EL (cell line): ENCODE data around the gene ITPR1.
A peak's percentile ranks its signal among the peaks of the same experiment; 100 is the strongest.

Experiments used
- DNase-seq: peaks from one replicate; pipeline ENCODE4 v3.0.0-alpha.2; 2016

Gene ITPR1

DNA sequence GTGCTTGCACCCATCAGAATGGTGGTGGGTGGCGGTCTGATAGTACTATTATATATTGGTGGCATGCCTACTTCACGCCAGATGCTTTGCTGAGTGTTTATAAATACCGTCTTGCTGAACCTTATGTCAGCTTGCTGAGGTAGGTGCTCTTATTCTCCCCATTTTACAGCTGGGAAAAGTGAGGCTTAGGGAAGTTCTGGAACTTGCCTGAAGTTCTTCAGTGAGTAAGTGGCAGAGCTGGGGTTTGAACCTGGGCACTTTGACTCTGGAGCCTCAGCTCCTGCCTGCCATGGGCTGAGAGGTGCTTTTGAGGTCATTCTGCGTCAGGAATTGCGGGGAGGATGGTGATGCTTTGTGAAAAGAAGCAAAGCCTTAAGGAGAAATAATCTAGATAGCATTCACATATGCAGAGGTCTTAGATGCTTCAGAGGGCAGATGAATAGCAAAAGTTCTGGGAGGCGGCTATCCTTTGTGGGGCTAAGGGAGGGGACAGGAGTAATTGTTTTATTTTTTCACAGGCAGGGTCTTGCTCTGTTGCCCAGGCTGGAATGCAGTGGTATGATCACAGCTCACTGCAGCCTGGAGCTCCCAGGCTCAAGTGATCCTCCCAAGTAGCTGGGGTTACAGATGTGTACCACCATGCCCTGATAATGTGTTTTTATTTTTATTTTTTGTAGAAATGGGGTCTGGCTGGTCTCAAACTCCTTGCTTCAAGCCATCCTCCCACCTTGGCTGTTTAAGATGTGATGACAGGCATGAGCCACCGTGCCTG lies 18.5 kb downstream of the ITPR1 start:
- no peak for DNase-seq

DNA sequence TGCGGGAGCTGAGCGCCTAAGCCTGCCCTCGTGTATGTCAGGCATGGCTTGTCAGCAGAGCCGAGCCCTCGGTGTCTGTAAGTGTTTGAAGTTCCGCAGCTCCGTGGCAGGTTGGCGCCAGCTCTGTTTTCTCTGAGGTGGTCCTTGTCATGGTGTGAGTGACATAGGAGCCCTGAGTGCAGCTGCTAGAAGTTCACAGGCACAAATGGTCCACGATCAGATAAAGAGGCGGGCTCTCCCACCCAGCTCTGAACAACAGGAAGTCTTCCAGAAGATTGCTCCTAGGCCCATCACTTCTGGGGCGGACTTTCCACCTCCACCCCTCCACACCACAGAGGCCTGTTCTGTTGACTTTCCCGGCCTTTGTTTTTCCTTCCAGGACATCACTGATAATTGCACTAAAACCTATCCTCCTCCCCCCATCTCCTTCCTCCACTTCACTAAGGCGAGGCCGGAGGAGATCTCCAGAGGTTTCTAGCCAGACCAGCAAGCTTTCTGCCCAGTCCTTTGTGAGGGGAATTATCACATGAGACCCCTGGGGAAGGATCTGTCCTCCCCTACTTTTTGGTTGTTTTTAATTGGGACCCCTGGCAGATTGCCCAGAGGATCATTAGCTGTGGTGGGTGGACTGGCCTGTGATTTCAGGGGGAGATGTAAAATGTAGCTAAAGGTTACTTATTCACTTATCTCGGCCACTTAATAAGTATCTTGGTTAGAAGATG lies 19.9 kb downstream of the ITPR1 start:
- no peak for DNase-seq

- DNase-seq: no peak
These were observed 21.2 kb downstream of the ITPR1 start for GRCh38 chr3:4514321-4514720.

DNA sequence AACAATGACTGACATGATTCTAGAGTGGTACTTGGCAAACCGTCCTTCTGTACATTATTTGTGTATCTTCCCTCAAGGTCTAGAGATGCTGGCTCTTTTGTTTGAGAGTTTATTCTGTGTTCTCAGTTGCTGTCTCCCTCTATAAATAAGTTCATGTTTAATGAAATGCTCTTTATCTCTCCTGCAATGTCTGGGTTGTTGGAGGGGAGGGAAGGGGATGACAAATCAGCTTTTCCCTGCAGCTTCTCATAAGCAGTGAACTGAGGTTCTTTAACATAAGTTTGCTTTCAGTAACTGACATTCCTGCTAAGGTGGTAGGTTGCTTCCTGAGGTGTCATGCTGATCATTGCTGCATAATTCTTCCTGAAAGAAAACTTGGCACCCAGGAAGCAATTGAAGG lies 21.8 kb downstream of the ITPR1 start:
- no peak for DNase-seq

- no peak for DNase-seq
These were observed 22.9 kb downstream of the ITPR1 start for GRCh38 chr3:4515916-4516579.

- DNase-seq: no peak
These were observed 23.9 kb downstream of the ITPR1 start for GRCh38 chr3:4517093-4517492.

DNA sequence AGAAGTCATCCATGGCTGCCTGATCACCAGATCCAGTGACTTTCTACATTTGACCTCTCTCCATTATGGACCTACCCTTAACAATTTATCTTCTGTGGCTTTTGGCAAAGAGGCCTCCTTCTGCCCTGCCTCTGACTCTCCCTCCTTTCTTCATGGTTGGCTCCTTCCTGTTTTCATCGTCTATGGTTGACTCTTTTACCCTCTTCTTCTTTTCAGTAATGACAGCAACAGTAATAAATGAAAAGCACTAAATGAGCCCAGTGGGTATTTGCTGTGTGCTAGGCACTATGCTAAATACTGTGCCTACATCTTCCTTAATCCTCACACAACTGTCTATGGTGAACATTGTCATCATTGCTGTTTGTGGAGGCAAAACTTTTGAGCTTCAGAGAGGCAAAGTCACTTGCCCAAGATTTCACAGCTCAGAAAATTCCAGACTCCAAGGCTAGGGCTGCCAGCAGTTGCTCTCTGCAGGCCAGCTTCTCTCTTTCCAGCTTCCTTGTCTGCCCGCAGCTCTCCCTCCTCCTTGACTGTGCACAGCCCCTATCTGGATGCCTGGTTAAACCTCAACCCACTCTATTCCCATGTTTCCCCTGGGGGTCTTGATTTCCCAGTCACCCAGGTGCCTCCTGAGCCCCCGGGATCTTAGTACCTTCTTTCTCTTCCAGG lies 24.6 kb downstream of the ITPR1 start:
- no peak for DNase-seq

GRCh38 chr3:4520033-4520816 lies 27.1 kb downstream of the ITPR1 start:
- DNase-seq: no peak

DNA sequence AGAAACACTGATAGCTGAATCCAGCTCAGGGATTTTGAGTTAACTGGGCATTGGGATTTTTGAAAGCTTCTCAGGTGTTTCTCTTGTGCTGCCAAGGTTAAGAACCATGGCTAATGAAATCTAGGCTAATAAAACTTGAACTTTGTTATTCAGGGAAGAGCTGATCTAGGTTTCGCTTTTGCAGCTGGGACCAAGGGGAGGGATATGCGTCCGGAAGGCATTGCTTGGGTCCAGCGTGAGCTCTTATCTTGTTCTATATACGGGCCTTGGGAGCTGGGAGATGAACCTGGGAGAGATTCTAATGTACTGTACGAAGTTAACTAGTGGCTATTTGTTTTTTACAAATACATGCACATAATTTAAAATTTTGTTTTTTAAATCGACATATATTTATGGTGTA lies 29.8 kb downstream of the ITPR1 start:
- no peak for DNase-seq

DNA sequence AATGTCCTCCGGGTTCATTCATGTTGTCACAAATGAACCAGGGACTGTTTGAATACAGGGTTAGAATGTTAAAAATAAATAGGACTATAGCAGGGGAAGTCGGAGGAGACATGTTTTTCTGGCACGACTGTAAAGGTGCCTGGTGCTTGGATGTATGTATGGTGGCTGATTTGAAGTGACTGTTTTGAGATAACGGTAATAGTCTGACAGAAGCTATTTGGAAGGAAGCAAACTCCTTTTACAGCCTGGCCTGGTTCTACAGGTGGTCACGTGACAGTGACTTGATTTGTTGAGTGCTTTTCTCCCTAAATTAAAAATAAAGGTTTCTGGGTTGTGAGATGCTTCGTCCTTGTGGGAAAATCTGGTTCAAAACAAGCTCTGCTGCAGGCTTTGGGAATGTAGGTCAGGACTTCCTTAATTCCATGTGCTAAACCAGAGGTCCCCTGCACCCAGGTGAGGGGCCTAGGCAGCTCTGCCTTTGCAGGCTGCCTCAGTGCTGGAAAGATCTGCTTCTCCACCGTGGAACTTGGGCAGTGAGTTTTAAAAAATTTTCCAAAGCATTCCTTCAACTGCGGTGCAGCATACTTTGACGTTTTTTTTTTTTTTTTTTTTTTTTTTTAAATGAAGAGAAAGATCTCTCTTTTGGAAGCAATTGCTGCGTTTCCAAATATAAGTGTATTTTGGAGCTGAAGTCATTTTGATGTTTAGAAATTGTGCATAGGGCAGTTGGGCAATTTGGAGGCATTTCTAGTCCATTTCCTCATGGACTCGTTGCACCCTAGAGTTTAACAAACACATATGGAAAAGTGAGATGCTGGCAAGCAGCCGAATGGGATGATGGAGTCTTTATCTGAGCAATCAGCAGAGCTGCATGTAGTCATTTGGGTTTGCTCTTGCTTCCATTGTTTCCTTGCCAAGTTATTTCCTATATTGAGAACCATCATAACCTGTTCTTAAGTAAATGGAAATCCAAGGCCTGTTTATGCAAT lies 30.9 kb downstream of the ITPR1 start:
- DNase-seq: peak; percentile 5

DNA sequence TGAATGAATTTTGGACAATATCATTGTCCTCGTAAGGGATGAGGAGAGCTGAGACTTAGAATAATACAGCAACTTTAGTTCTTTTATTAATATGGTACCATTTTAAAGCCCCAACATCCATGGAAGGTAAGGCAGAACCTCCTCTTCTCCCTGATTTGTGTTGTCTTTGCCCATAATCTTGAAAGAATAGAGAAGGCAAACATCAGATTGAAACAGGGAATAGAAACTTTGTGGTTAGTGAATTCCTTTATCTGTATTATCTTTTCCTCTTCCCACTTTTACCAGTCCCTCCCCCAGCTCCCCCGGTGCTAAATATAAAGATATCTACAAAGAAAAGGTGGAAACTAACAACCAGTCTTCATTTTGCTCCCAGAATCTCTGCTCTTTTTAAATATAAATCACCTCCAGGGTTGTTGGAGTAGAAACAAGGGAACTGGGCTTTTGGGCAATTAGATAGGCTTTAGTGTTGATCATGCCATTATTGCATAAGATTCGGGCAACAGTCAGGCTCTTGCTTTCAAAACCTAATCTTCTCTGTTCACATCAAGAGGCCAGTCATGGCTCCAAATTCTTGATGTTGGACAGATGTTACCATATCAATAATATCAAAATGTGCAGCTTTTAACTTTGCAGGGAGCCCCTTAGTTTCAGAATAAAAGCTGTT lies 32.5 kb downstream of the ITPR1 start:
- no peak for DNase-seq

DNA sequence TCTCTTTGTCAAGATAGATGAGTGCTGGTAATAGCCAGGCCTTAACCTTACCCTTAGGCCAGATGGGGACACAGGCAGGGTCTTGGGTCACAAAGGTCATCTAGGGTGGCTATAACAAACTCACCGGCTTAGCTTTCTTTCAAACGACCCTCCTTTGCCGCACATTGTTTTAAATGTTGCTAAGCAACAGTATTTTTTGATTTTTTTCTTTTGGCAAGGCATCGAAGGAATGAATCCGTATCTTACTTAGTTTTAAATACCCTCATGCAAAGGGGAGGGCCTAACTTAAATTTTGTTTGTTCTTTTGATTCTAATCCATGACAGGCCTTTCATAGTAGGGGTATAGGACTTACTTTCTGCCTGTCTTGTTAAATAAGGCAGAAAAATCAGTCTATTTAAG lies 35.2 kb downstream of the ITPR1 start:
- no peak for DNase-seq

DNA sequence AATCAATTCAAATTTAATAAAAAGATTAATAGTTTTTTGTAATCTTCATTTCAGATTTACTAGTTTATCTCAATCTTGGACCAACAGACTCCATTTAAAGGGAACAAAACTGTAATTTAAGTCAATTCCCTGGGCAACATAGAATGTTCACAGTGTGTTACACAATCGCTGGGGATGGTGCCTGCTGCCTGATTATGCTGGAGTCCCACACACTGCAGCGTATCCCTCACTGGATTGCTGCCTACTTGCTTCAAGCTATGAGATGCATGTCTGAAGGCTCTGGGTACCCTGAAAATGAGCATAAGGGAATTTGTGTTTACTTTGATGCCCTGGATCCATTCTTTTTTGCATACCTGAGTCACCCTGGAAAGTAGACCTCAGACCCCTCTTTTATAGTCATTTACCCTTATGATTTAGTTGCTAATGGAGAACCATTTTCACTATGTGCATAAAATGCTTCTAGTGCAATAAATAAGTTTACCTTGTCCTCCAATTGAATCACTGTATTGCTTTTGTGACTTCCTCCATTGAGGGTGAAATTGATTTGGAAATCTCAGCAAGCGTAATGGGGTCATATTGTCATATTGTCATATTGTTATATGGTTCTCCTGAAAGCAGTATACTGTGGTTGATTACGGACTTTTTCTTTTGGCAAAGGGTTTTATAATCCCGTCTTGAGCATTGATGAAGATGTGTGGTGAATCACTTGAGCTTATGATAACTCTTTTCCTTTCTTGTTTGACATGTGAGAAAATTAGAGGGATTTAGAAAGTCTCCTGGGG lies 35.9 kb downstream of the ITPR1 start:
- DNase-seq: no peak

GRCh38 chr3:4529876-4530588 lies 36.9 kb downstream of the ITPR1 start:
- no peak for DNase-seq

- DNase-seq: no peak
These were observed 38.4 kb downstream of the ITPR1 start for GRCh38 chr3:4531478-4532025.

GRCh38 chr3:4532535-4533112 lies 39.5 kb downstream of the ITPR1 start:
- DNase-seq: no peak

DNA sequence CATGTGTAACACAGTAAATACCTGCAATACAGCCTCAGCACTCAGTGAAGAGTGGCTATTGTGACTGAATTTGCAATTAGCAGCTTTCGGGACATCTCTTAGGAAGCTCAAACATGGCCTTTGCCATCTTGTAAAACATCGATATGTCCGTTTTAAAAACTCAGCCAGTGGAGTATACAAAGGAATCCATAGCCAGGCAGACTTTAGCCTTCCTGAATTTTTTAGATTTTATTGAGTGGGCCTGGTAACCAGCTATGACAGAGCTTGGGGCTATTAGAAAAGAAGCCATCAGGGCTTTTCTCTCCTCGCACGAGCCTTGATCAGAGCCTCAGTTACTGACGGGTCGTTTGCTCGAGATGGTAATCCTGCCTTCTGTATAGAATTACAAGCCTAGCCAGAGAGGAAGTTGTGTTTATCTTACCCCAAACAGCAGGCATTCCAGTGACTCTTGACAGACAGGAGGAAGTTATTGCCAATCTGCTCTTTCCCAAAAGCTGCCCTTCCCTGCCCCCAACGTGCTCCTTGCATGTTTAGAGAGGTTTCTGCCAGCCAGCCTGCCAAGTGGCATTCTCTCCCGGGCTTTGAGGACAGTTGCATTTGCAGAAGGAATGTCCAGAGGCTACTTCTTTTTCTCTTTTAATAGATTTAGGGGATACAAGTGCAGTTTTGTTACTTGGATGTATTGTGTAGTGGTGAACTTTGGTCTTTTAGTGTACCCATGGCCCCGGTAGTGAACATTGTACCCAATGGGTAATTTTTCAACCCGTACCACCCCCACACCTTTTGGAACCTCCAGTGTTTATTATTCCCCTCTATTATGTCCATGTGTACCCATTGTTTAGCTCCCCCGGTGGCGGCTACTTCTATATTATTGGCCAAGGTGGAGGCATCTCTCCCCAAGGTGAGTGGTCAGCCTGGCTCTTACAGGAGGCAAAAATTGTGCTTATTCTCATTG lies 40.6 kb downstream of the ITPR1 start:
- DNase-seq: no peak
